ENCODE measurements around the gene SPG21.

The SPG21 gene

GRCh38 chr15:64926661-64927060 lies 63.1 kb downstream of the SPG21 start:
- Histone ChIP-seq H3K4me1 (ENCODE audit: control insufficient read depth in 5 of 5, insufficient read depth in 5 of 5, low read length in 5 of 5) (peaks cover 0 to 10% (median 7%) of the 10 kb centered on the region in 5 donors), H3K9me3 (ENCODE audit: control insufficient read depth in 5 of 5, low read length in 5 of 5) (no peaks in the 10 kb centered on the region), H3K27ac (ENCODE audit: low read depth, low read length) (no peak overlapping the region), H3K4me3 (ENCODE audit: low read depth in 1 of 5, low read length in 5 of 5) (no peak overlapping the region), H3K27me3 (ENCODE audit: control insufficient read depth in 5 of 5, insufficient read depth in 4 of 5, low read length in 5 of 5) (no peaks in the 10 kb centered on the region), H3K36me3 (ENCODE audit: control insufficient read depth in 5 of 5, insufficient read depth in 5 of 5, low read length in 5 of 5) (peaks cover 0 to 28% (median 8%) of the 10 kb centered on the region in 5 donors), H3K9ac (ENCODE audit: low read length in 5 of 5) (peak overlapping the region in 1 of 5 donors; percentile 7)

- Histone ChIP-seq H3K9ac (ENCODE audit: low read length in 5 of 5) (no peak overlapping the region), H3K4me3 (ENCODE audit: low read depth in 1 of 5, low read length in 5 of 5) (no peak overlapping the region), H3K4me1 (ENCODE audit: control insufficient read depth in 5 of 5, insufficient read depth in 5 of 5, low read length in 5 of 5) (peaks cover 0 to 11% (median 7%) of the 10 kb centered on the region in 5 donors)
Observed at GRCh38 chr15:64925335-64926330, 64.1 kb downstream of the SPG21 start.

GRCh38 chr15:64923546-64923945 lies 66.2 kb downstream of the SPG21 start:
- peaks cover 0 to 17% (median 5%) of the 10 kb centered on the region in 5 donors for H3K36me3 ChIP-seq (ENCODE audit: control insufficient read depth in 5 of 5, insufficient read depth in 5 of 5, low read length in 5 of 5)
- no peak overlapping the region for H3K27ac ChIP-seq (ENCODE audit: low read depth, low read length)
- no peaks in the 10 kb centered on the region for H3K27me3 ChIP-seq (ENCODE audit: control insufficient read depth in 5 of 5, insufficient read depth in 4 of 5, low read length in 5 of 5)
- no peaks in the 10 kb centered on the region for H3K9me3 ChIP-seq (ENCODE audit: control insufficient read depth in 5 of 5, low read length in 5 of 5)
- H3K4me3 ChIP-seq (ENCODE audit: low read depth in 1 of 5, low read length in 5 of 5), result no peak overlapping the region
- H3K4me1 ChIP-seq (ENCODE audit: control insufficient read depth in 5 of 5, insufficient read depth in 5 of 5, low read length in 5 of 5), result peaks cover 0 to 11% (median 7%) of the 10 kb centered on the region in 5 donors
- H3K9ac ChIP-seq (ENCODE audit: low read length in 5 of 5), result no peak overlapping the region

More at GRCh38 chr15:64925335-64926330, 64.1 kb downstream of the SPG21 start:
- no peaks in the 10 kb centered on the region for H3K9me3 ChIP-seq (ENCODE audit: control insufficient read depth in 5 of 5, low read length in 5 of 5)
- H3K27me3 ChIP-seq (ENCODE audit: control insufficient read depth in 5 of 5, insufficient read depth in 4 of 5, low read length in 5 of 5), result no peaks in the 10 kb centered on the region
- H3K27ac ChIP-seq (ENCODE audit: low read depth, low read length), result no peak overlapping the region
- H3K36me3 ChIP-seq (ENCODE audit: control insufficient read depth in 5 of 5, insufficient read depth in 5 of 5, low read length in 5 of 5), result peaks cover 0 to 18% (median 5%) of the 10 kb centered on the region in 5 donors

DNA sequence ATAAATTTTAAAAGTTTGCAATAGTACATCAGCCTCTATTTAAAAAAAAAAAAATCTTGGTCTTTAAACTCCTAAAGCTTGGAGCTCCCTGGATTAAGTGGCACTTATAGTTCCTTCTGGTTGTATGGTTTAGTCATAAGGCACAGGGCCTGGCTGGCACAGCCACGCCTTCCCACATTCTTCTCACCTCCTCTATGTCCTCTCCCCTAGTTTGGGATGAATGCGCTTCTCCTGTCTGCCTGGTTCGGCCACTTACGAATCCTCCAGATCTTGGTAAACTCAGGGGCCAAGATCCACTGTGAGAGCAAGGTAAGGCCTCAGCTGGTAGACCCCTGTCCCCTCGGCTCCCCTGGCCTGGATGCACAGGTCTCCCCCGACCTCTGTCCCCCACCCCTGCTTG lies 68.0 kb downstream of the SPG21 start:
- Histone ChIP-seq H3K27ac (ENCODE audit: low read depth, low read length) (no peak overlapping the region), H3K36me3 (ENCODE audit: control insufficient read depth in 5 of 5, insufficient read depth in 5 of 5, low read length in 5 of 5) (peaks cover 0 to 8% (median 2%) of the 10 kb centered on the region in 5 donors), H3K4me3 (ENCODE audit: low read depth in 1 of 5, low read length in 5 of 5) (no peak overlapping the region), H3K27me3 (ENCODE audit: control insufficient read depth in 5 of 5, insufficient read depth in 4 of 5, low read length in 5 of 5) (no peaks in the 10 kb centered on the region), H3K9ac (ENCODE audit: low read length in 5 of 5) (no peak overlapping the region), H3K4me1 (ENCODE audit: control insufficient read depth in 5 of 5, insufficient read depth in 5 of 5, low read length in 5 of 5) (peaks cover 0 to 11% (median 7%) of the 10 kb centered on the region in 5 donors), H3K9me3 (ENCODE audit: control insufficient read depth in 5 of 5, low read length in 5 of 5) (no peaks in the 10 kb centered on the region)

DNA sequence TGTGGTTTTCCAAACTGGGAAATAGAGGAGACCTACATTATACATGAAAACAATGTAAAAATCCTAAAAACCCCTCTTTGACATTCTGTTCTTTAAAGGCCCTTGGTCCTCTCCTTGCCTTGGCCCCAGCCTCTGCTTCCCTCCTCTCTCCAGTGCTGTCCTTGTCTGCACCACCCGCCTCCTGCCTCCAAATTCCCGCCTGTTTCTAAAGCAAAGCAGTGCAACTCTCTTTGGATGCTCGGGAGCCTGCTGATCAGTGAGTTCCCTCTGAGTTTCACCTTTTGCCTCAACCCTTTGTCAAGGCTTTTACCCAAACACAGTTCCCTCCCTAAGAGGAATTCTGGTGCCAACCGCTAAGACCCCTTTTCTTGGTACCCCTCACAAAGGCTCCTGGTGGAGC lies 70.0 kb downstream of the SPG21 start:
- Histone ChIP-seq H3K9me3 (ENCODE audit: control insufficient read depth in 5 of 5, low read length in 5 of 5) (no peaks in the 10 kb centered on the region), H3K27ac (ENCODE audit: low read depth, low read length) (no peak overlapping the region), H3K4me1 (ENCODE audit: control insufficient read depth in 5 of 5, insufficient read depth in 5 of 5, low read length in 5 of 5) (peaks cover 0 to 11% (median 7%) of the 10 kb centered on the region in 5 donors), H3K27me3 (ENCODE audit: control insufficient read depth in 5 of 5, insufficient read depth in 4 of 5, low read length in 5 of 5) (no peaks in the 10 kb centered on the region), H3K36me3 (ENCODE audit: control insufficient read depth in 5 of 5, insufficient read depth in 5 of 5, low read length in 5 of 5) (no peaks in the 10 kb centered on the region), H3K9ac (ENCODE audit: low read length in 5 of 5) (no peak overlapping the region), H3K4me3 (ENCODE audit: low read depth in 1 of 5, low read length in 5 of 5) (no peak overlapping the region)

GRCh38 chr15:64917211-64917610 lies 72.5 kb downstream of the SPG21 start:
- Histone ChIP-seq H3K36me3 (ENCODE audit: control insufficient read depth in 5 of 5, insufficient read depth in 5 of 5, low read length in 5 of 5) (no peaks in the 10 kb centered on the region), H3K9ac (ENCODE audit: low read length in 5 of 5) (no peak overlapping the region), H3K27ac (ENCODE audit: low read depth, low read length) (no peak overlapping the region), H3K4me1 (ENCODE audit: control insufficient read depth in 5 of 5, insufficient read depth in 5 of 5, low read length in 5 of 5) (peaks cover 0 to 13% (median 7%) of the 10 kb centered on the region in 5 donors), H3K4me3 (ENCODE audit: low read depth in 1 of 5, low read length in 5 of 5) (no peak overlapping the region), H3K27me3 (ENCODE audit: control insufficient read depth in 5 of 5, insufficient read depth in 4 of 5, low read length in 5 of 5) (no peaks in the 10 kb centered on the region), H3K9me3 (ENCODE audit: control insufficient read depth in 5 of 5, low read length in 5 of 5) (no peaks in the 10 kb centered on the region)

DNA sequence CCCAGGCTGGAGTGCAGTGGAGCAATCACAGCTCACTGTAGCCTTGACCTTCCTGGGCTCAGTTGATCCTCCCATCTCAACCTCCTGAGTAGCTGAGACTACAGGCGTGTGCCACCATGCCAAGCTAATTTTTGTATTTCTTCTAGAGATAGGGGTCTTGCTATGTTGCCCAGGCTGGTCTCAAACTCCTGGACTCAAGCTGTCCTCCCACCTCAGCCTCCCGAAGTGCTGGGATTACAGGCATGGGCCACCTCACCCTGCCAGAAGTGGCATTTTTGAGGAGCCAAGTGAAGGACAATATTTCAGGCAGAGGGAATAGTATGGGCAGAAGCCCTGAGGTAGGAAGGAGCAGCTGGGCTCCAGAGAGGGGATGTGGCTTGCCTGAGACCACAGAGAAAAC lies 73.3 kb downstream of the SPG21 start:
- no peak overlapping the region for H3K4me3 ChIP-seq (ENCODE audit: low read depth in 1 of 5, low read length in 5 of 5)

GRCh38 chr15:64915518-64916227 lies 74.0 kb downstream of the SPG21 start:
- Histone ChIP-seq H3K27ac (ENCODE audit: low read depth, low read length) (no peak overlapping the region), H3K27me3 (ENCODE audit: control insufficient read depth in 5 of 5, insufficient read depth in 4 of 5, low read length in 5 of 5) (no peaks in the 10 kb centered on the region), H3K4me3 (ENCODE audit: low read depth in 1 of 5, low read length in 5 of 5) (no peak overlapping the region), H3K9me3 (ENCODE audit: control insufficient read depth in 5 of 5, low read length in 5 of 5) (no peaks in the 10 kb centered on the region), H3K4me1 (ENCODE audit: control insufficient read depth in 5 of 5, insufficient read depth in 5 of 5, low read length in 5 of 5) (peaks cover 0 to 18% (median 17%) of the 10 kb centered on the region in 5 donors), H3K36me3 (ENCODE audit: control insufficient read depth in 5 of 5, insufficient read depth in 5 of 5, low read length in 5 of 5) (no peaks in the 10 kb centered on the region), H3K9ac (ENCODE audit: low read length in 5 of 5) (no peak overlapping the region)

More for the DNA sequence above, 73.3 kb downstream of the SPG21 start:
- Histone ChIP-seq H3K27ac (ENCODE audit: low read depth, low read length) (no peak overlapping the region), H3K9me3 (ENCODE audit: control insufficient read depth in 5 of 5, low read length in 5 of 5) (no peaks in the 10 kb centered on the region), H3K27me3 (ENCODE audit: control insufficient read depth in 5 of 5, insufficient read depth in 4 of 5, low read length in 5 of 5) (no peaks in the 10 kb centered on the region), H3K36me3 (ENCODE audit: control insufficient read depth in 5 of 5, insufficient read depth in 5 of 5, low read length in 5 of 5) (no peaks in the 10 kb centered on the region), H3K9ac (ENCODE audit: low read length in 5 of 5) (no peak overlapping the region), H3K4me1 (ENCODE audit: control insufficient read depth in 5 of 5, insufficient read depth in 5 of 5, low read length in 5 of 5) (peaks cover 0 to 13% (median 11%) of the 10 kb centered on the region in 5 donors)

All from subcutaneous abdominal adipose tissue (tissue), 5 donors.